Right kidney (tissue), 9 donors: ENCODE results near the gene AQP5.

ENCODE experiments used
- DNase-seq: peaks from one replicate; pipeline ENCODE4 v3.0.0-alpha.2; 2016
- long read RNA-seq, 8 donors: transcript quantifications; one replicate each; lab custom pipeline, GENCODE V29; 2026

The AQP5 gene
- long read RNA-seq, donor 1, partial matches to known transcripts = 0 of 3 reads
- long read RNA-seq, donor 1, other reads (novel, unspliced or antisense) = 0 of 3 reads
- long read RNA-seq, donor 2, partial matches to known transcripts = 0 of 1 reads
- long read RNA-seq, donor 2, other reads (novel, unspliced or antisense) = 0 of 1 reads
- long read RNA-seq, donor 3 = 0 reads
- long read RNA-seq, donor 4, partial matches to known transcripts = 0 of 1 reads
- long read RNA-seq, donor 4, other reads (novel, unspliced or antisense) = 0 of 1 reads
- long read RNA-seq, donor 5, partial matches to known transcripts = 0 of 2 reads
- long read RNA-seq, donor 5, other reads (novel, unspliced or antisense) = 0 of 2 reads
- long read RNA-seq, donor 6 = 0 reads
- long read RNA-seq, donor 7, partial matches to known transcripts = 0 of 3 reads
- long read RNA-seq, donor 7, other reads (novel, unspliced or antisense) = 0 of 3 reads
- long read RNA-seq, donor 8 = 0 reads

GRCh38 chr12:49961111-49961922 is at the start of gene AQP5:
AQP5 (plus strand) TSS chr12:49961872; CDS start chr12:49962018, 146 bp downstream.
- DNase-seq = peak; percentile 69

GRCh38 chr12:49912345-49913255 is 49.1 kb upstream of the AQP5 start:
- no peak for DNase-seq

GRCh38 chr12:49916129-49916919 is 45.3 kb upstream of the AQP5 start:
- no peak for DNase-seq

GRCh38 chr12:49917166-49917787 is 44.4 kb upstream of the AQP5 start:
- DNase-seq = no peak

- DNase-seq = no peak
Measured at GRCh38 chr12:49917788-49918173, 43.9 kb upstream of the AQP5 start.

GRCh38 chr12:49920241-49920914 is 41.3 kb upstream of the AQP5 start:
- DNase-seq = no peak

- DNase-seq = no peak
Measured at GRCh38 chr12:49920915-49921286, 40.8 kb upstream of the AQP5 start.

- no peak for DNase-seq
Measured at GRCh38 chr12:49921299-49921698, 40.4 kb upstream of the AQP5 start.

- DNase-seq = no peak
Measured at GRCh38 chr12:49921936-49922335, 39.7 kb upstream of the AQP5 start.

- DNase-seq = no peak
Measured at GRCh38 chr12:49922349-49923034, 39.2 kb upstream of the AQP5 start.

- no peak for DNase-seq
Measured at GRCh38 chr12:49923035-49923644, 38.5 kb upstream of the AQP5 start.

- DNase-seq = no peak
Measured at GRCh38 chr12:49923880-49924556, 37.7 kb upstream of the AQP5 start.

GRCh38 chr12:49924628-49925246 is 36.9 kb upstream of the AQP5 start:
- DNase-seq = no peak

- DNase-seq = no peak
Measured at GRCh38 chr12:49925433-49926204, 36.1 kb upstream of the AQP5 start.

- DNase-seq = no peak
Measured at GRCh38 chr12:49928471-49928870, 33.2 kb upstream of the AQP5 start.

- DNase-seq = no peak
Measured at GRCh38 chr12:49929581-49929980, 32.1 kb upstream of the AQP5 start.

GRCh38 chr12:49930515-49931288 is 31.0 kb upstream of the AQP5 start:
- no peak for DNase-seq
